Measurements from ENCODE around the gene KCNC4.

DNA sequence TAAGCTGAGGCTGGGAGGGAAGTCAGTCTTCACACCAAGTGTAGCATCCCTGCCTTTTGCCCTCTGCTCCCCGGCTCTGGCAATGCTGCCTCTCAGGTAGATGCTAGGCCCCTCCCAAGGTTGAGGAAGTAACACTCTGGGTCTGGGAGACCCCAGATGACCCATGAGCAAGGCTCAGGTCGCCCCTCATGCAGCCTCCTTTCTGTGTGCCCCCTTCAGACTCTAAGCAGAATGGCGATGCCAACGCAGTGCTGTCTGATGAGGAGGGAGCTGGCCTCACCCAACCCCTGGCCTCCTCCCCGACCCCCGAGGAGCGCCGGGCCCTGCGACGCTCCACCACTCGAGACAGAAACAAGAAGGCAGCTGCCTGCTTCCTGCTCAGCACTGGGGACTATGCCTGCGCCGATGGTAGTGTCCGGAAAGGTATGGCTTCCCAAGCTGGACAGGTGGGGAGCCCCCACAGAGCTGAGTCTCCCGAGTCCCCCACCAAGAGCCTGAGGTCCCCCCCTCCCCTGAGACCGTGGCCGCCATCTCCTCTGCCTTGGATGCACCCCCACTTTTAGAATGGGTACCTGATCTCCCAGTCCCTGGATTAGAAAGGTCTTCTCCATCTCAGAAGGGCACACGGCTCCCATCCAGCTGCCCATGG is 15.8 kb downstream of the KCNC4 start:
- TF ChIP-seq POLR2A (IDR thresholded peaks at IDR 0.05) (no peak), POLR2AphosphoS5 (IDR thresholded peaks at IDR 0.05) (no peak)
- TF ChIP-seq, protein P1, sequence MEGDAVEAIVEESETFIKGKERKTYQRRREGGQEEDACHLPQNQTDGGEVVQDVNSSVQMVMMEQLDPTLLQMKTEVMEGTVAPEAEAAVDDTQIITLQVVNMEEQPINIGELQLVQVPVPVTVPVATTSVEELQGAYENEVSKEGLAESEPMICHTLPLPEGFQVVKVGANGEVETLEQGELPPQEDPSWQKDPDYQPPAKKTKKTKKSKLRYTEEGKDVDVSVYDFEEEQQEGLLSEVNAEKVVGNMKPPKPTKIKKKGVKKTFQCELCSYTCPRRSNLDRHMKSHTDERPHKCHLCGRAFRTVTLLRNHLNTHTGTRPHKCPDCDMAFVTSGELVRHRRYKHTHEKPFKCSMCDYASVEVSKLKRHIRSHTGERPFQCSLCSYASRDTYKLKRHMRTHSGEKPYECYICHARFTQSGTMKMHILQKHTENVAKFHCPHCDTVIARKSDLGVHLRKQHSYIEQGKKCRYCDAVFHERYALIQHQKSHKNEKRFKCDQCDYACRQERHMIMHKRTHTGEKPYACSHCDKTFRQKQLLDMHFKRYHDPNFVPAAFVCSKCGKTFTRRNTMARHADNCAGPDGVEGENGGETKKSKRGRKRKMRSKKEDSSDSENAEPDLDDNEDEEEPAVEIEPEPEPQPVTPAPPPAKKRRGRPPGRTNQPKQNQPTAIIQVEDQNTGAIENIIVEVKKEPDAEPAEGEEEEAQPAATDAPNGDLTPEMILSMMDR (IDR thresholded peaks at IDR 0.05) = no peak
